ENCODE data around the gene CSPG5. TPM values are rescaled to one million over a fixed set of nuclear protein-coding genes. Genes with fewer than 3 reads are reported as not detected.

Gene CSPG5
- total RNA-seq, 1 donor from 2014 or later: 21.9 TPM

DNA sequence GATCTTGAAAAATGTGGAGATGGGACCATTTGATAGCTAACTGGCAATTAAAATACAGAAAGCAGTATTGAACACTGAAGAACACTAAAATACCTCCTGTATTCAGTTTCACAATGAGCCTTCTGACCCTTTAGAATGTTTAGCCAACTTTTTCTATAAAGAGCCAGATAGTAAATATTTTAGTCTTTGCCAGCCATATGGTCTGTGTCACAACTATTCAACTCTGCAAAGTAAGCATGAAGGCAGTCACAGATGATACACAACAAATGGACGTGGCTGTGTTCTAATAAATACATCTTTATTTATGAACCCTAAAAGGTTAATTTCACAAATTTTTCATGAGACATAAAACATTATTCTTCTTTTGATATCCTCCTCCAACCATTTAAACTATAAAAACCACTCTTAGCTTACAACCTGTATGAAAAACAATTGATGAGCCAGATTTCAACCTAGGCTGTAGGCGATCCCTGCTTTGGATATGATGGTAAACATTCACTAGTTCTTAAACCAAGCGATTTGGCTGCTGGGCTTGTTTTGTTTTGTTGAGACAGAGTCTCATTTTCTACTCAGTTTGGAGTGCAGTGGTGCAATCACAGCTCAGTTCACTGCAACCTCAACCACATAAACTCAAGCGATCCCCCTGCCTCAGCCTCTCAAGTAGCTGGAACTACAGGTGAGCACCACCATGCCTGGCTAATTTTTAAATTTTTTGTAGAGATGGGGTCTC, 13.6 kb upstream of the CSPG5 start:
- no peak overlapping the region for H3K4me3 Mint-ChIP-seq
- TF ChIP-seq, protein P1, sequence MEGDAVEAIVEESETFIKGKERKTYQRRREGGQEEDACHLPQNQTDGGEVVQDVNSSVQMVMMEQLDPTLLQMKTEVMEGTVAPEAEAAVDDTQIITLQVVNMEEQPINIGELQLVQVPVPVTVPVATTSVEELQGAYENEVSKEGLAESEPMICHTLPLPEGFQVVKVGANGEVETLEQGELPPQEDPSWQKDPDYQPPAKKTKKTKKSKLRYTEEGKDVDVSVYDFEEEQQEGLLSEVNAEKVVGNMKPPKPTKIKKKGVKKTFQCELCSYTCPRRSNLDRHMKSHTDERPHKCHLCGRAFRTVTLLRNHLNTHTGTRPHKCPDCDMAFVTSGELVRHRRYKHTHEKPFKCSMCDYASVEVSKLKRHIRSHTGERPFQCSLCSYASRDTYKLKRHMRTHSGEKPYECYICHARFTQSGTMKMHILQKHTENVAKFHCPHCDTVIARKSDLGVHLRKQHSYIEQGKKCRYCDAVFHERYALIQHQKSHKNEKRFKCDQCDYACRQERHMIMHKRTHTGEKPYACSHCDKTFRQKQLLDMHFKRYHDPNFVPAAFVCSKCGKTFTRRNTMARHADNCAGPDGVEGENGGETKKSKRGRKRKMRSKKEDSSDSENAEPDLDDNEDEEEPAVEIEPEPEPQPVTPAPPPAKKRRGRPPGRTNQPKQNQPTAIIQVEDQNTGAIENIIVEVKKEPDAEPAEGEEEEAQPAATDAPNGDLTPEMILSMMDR (conservative IDR thresholded peaks at IDR 0.05): no peak
- no peaks in the 10 kb centered on the region for H3K9me3 Mint-ChIP-seq
- H3K27ac Mint-ChIP-seq (ENCODE audit: unreplicated experiment): no peak overlapping the region
- H3K4me1 Mint-ChIP-seq: no peaks in the 10 kb centered on the region
- H3K36me3 Mint-ChIP-seq (ENCODE audit: low read depth): peaks cover 33% of the 10 kb centered on the region
- H3K27me3 Mint-ChIP-seq (ENCODE audit: low read depth): no peaks in the 10 kb centered on the region
- no peak for DNase-seq (ENCODE audit: low read depth, low spot score)

DNA sequence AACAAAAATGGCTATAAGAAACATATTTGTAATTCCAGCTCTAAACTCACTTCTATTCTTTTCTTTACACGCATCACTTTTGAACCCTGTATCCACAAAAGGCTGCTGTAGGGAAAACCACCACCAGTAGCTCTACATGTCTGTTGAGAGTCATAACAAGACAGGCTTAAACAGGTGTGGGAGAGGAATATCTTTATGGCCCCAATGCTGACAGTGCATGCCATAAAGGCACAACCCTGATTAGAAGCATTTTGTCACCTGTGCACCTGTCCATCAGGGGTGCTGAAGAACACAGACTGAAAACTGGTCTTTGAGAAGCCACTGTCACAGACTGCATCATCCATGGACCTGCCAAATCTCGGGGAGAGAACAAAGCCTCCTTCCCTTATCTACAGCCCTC, 11.6 kb upstream of the CSPG5 start:
- Mint-ChIP-seq H3K4me1 (no peaks in the 10 kb centered on the region), H3K9me3 (no peaks in the 10 kb centered on the region), H3K27me3 (ENCODE audit: low read depth) (no peaks in the 10 kb centered on the region), H3K4me3 (no peak overlapping the region), H3K36me3 (ENCODE audit: low read depth) (peaks cover 37% of the 10 kb centered on the region), H3K27ac (ENCODE audit: unreplicated experiment) (no peak overlapping the region)
- TF ChIP-seq, protein P1 (conservative IDR thresholded peaks at IDR 0.05): no peak
- DNase-seq (ENCODE audit: low read depth, low spot score): no peak

DNA sequence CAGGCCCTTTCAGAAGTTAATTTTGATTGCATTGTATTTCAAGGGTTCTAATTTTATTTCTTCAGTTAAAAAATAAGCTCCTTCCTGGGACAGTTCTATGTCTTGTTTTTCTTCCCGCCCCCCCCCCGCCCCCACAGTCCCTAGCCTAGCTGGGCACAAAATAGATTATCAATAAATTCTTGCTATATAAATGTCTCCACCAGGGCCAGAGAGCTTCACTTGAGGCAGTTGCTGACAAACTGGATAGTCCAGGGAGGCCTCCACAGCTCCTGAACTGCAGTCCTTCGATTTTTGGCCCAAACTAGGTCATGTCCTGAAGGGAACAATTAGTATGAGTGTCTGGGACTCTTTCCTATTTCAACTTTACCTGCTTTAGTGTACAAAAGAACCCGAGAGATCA, 9.9 kb upstream of the CSPG5 start:
- TF ChIP-seq, protein P1 (conservative IDR thresholded peaks at IDR 0.05): no peak
- no peak for DNase-seq (ENCODE audit: low read depth, low spot score)
- peaks cover under 1% of the 10 kb centered on the region for H3K27me3 Mint-ChIP-seq (ENCODE audit: low read depth)
- H3K36me3 Mint-ChIP-seq (ENCODE audit: low read depth): peaks cover 40% of the 10 kb centered on the region
- H3K4me1 Mint-ChIP-seq: no peaks in the 10 kb centered on the region
- H3K4me3 Mint-ChIP-seq: peak overlapping the region; percentile 5
- H3K9me3 Mint-ChIP-seq: no peaks in the 10 kb centered on the region
- no peak overlapping the region for H3K27ac Mint-ChIP-seq (ENCODE audit: unreplicated experiment)

DNA sequence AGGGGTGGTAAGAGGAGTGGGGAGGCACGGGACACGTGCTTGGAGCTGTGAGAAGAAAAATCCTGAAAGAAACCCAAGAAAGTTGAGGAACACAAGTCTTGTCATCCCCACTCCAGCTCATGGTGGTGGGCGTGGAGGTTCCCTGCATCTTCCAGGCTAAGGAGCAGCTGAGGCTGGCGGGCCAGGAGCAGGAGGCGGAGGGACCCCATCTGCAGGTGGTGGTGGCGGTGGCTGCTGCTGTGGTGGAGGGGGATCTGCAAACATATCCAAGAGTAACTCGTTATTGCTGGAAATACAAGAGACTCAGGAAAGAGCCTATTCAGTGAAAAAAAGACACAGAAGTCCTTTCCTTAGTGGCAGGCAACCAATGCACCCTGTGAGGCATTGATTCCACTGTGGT, 9.4 kb upstream of the CSPG5 start:
- Mint-ChIP-seq H3K27me3 (ENCODE audit: low read depth) (peaks cover 5% of the 10 kb centered on the region), H3K27ac (ENCODE audit: unreplicated experiment) (no peak overlapping the region), H3K36me3 (ENCODE audit: low read depth) (peaks cover 44% of the 10 kb centered on the region), H3K9me3 (no peaks in the 10 kb centered on the region), H3K4me1 (no peaks in the 10 kb centered on the region), H3K4me3 (no peak overlapping the region)
- no peak for DNase-seq (ENCODE audit: low read depth, low spot score)
- TF ChIP-seq, protein P1 (conservative IDR thresholded peaks at IDR 0.05): no peak

DNA sequence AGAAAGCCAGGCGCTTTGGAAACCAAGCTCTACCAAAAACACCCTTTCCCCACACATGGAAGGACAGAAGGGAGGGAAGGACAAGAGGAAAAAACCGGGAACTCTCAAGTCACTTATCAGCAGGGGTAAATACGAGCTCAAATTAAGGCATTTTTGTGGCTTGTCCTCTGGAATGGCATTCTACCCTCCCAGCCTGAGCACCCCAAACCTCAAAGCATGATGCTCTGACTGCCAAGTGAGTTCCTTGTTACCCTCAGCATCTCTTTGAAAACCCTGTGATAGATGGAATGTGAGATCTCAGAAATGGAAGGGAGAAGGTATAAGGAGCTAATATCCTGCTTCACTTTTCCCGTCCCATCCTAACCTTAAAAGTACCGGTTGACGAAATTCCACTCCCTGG, 8.1 kb upstream of the CSPG5 start:
- peaks cover 50% of the 10 kb centered on the region for H3K36me3 Mint-ChIP-seq (ENCODE audit: low read depth)

More for the DNA sequence above, 8.1 kb upstream of the CSPG5 start:
- H3K4me3 Mint-ChIP-seq: peak overlapping the region; percentile 9
- H3K4me1 Mint-ChIP-seq: no peaks in the 10 kb centered on the region
- no peak for DNase-seq (ENCODE audit: low read depth, low spot score)
- no peaks in the 10 kb centered on the region for H3K9me3 Mint-ChIP-seq
- TF ChIP-seq, protein P1 (conservative IDR thresholded peaks at IDR 0.05): no peak
- peaks cover 11% of the 10 kb centered on the region for H3K27me3 Mint-ChIP-seq (ENCODE audit: low read depth)
- H3K27ac Mint-ChIP-seq (ENCODE audit: unreplicated experiment): no peak overlapping the region
